GM21619 (cell line): Measurements from ENCODE around the gene SMAD9.
A peak's percentile ranks its signal among the peaks of the same experiment; 100 is the strongest.

Experiments
- ATAC-seq: cut with Tn5 transposase; IDR thresholded peaks from one replicate; pipeline ENCODE4 v1.9.1; 2021; ENCODE audit not compliant: unreplicated experiment

Gene SMAD9

DNA sequence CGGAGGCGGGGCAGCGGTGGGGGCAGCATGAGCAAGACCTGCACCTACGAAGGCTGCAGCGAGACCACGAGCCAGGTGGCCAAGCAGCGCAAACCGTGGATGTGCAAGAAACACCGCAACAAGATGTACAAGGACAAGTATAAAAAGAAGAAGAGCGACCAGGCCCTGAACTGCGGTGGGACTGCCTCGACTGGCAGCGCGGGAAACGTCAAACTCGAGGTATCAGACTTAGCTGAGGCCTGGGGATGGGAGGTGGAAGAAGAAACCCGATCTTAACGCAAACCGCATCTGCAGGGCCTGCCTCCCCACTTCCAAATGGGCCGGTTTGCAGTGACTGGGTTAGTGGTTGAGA is 100.3 kb downstream of the SMAD9 start:
- peak; percentile 6 for ATAC-seq

DNA sequence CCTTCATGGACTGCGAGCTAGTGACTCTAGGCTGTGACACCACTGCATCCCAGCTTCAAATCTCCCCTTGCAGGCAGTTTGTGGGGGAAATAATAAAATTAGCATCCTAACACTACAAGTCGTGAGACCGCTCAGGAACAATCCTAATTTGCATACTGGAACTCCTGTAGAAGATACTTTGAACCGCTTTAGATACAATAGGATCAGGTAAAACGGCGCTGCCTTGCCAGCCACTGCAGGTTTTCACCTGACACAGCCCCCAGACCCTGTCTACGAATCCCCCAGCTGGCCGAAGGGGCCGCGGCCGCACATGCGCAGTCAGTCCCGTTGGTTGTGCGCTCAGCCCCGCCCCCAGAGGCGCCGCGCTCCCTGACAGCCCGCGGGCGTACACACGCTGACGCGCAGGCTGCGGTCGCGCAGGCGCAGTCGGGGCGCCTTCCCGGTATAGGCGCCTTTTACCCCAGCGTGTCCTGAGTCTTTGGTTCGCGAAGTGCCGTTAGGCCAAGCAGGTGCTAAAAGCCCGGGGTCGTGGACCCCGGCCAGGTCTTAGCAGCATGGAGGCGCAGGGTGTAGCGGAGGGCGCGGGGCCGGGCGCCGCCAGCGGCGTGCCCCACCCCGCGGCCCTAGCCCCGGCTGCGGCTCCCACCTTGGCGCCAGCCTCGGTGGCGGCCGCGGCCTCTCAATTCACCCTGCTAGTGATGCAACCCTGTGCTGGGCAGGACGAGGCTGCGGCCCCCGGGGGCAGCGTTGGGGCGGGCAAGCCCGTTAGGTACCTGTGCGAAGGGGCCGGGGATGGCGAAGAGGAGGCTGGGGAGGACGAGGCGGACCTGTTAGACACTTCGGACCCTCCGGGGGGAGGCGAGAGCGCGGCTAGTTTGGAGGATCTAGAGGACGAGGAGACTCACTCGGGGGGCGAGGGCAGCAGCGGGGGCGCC is 101.0 kb downstream of the SMAD9 start, which contains the start of gene RFXAP:
RFXAP (plus strand) TSS at position 419 of the 935 bp plus-strand sequence; CDS start at position 555, 136 bp downstream.
- peak; percentile 87 for ATAC-seq

DNA sequence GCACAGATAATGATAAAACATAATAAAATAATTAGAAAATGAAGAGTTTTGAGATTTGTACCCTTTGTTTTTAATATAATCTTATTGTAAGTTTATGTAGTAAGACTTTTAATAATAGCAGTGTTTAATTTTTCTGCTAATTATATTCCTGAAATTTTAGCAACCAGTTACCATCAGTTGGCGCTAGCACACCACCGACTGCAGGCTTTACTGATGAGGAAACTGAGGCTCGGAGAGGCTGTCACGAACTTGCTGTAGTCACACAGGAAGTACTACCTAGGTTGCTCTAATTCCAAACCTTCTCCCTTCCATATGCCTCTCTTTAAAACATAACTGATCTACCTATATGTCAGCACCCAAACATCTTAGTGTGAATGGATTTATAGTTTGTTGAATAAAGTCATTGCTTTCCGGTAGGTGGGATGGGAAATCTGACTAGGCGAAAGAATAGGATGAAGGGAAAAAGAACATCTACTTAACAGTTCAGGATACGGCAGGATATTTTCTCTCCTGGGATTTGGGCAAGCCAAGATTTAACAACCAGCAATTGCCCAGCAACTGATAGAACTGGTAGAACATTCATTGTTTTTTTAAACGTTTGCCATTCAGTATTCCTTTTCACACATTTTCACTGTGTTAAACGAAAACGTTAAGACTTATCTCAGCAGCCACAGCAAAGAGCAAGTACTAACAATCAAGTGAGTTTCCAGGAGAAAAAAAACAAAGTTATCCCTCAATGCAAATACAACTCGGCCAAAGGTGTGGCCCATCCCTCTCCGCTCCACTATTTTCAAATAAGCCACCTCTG is 101.8 kb downstream of the SMAD9 start:
- ATAC-seq, result no peak

DNA sequence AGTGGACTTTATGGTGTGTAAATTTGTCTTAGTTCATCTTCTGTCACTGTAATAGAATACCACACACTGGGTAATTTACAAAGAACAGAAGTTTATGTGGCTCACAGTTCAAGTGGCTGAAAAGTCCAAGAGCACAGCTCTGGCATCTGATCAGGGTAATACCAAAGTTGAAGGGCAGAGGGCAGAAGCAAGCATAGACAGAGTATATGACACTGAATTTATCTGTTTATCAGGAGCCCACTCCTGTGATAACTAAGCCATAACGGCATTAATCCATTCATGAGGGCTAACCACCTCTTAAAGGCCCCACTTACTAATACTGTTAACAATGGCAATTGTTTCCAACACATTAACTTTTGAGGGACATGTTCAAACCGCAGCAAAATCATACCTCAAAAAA is 105.0 kb downstream of the SMAD9 start:
- no peak for ATAC-seq

DNA sequence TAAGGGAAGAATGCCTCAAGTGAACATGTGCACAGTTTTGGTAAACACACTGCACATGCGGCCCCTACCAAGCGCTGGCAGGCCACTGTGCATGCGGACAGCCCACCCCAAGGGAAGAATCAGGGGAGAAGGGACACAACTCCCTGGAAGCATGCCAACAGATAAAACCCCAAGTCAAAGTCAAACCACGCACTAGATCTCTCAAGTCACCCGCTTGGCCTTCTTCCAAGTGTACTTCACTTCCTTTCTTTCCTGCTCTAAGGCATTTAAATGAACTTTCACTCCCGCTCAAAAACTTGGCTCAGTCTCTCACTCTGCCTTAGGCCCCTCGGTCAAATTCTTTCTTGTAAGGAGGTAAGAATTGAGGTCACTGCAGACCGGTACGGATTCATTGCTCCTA is 105.6 kb downstream of the SMAD9 start:
- ATAC-seq, result no peak

DNA sequence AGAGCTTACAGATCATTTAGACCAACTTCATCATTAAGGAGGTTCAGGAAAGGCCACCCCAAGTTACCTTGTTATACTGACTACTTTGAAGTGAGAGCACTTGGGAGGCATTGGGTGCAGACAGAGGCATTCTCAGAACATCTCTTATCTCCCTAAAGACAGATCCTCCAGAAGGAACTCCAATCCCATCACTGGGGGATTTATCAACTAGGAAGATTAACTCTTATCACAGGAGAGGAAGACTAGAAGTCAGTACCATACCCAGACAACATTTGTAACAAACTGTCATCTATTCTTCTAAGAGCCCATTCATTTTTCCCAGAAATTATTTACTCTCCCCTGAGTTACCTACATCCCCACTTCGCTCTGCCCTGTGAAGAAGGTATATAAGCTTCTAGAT is 106.8 kb downstream of the SMAD9 start:
- no peak for ATAC-seq

DNA sequence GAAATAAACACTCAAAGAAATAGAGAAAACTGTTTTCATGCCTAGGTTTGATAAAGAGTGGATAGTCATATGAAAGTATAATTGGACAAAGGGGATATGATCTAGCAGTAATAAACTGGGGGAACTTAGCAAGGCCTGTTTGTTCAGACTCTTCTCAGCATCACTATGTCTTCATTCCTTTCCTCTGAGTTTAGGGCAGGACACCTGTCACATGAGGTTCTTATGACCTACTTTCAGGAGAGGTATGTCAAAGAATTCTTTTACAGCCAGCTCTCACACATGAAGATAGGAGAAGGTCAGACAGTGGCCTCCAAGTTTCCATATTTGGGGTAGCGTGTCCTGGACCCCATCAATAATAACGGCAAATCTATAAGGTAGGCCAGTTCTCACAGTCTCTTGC is 112.4 kb downstream of the SMAD9 start:
- no peak for ATAC-seq

DNA sequence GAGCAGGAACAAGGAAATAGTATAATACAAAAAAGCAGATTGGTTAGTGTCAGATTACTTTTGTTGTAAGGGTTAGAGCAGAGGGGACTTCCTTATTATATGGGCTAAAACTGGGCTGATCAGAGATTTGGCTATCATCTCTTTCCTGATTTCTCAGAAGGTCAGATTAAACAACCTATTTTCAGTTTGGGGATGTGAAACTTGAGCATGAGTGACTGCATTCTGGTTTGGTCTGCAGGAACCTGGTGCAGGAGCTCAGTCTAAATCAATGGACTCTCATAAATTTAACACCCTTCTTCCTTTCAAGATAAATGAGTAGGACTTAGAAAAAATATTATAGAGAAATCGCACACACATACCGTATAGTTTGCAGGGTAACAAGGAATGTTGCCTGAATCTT is 113.9 kb downstream of the SMAD9 start:
- ATAC-seq, result no peak

DNA sequence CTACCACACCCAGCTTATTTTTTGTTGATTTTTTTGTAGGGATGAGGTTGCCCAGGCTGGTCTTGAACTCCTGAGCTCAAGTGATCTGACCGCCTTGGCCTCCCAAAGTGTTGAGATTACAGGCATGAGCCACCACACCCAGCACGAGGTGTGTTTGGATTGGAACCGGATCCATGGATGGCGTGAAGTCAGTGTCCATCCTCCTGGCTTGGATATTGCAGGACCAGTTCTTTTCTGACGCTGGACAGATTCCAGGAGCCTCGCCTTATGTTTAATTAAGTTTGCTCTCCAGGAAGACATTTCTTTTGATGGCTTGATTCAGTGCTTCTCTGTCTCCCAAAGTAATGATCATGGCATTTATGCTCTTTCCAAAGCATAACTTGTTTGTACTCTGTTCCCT is 115.5 kb downstream of the SMAD9 start:
- no peak for ATAC-seq

DNA sequence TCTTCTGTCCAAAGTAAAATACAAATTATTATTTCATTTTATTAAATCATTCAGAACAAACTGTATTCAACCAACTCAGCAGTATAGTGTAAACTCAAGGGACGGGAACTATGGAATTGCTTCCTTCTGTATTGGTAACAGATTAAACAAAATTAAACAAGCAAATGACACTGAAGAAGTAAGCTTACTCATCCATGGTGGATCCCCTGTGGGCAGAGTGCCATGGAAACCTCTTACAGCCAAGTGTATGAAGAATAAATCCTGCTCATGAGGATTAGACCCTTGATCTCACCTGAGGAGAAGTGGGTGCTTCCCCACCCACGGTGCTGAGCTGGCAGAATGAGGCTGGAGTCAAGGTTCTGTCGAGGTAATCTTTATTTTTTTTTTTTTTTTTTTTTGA is 119.0 kb downstream of the SMAD9 start:
- ATAC-seq, result no peak

DNA sequence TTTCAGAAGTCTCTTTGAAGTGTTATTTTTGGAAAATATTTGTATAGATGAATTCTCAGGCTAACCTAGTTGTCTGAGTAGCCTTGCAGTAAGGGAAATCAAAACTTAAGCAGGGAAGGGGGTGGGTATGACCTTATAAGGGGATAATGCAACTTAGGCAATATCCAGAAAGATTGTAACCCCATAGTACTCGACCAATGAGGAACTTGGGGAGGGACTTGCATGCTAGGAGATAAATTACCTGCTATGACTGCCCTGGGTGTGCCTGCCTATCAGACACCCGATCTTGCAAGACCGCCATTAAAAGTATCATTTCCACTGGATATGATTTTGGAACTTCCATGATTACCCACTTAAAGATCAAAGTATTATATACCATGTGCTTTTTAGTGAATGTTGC is 124.0 kb downstream of the SMAD9 start:
- ATAC-seq, result no peak

DNA sequence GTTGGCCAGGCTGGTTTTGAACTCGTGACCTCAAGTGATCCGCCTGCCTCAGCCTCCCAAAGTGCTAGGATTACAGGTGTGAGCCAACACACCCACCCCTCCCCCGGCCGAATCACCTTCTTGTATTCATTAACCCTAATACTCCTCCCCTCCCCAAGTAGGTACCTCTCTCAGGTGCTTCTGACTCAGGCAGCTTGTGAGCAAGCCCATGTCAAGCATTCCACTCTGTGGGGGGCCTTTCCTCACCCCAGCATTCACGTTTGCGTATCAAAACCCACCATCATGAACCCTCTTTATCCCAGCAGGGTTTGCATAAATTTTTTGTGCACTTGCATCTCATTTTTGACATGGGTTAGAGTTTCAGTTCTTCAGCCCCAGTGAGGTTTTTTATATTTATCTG is 124.6 kb downstream of the SMAD9 start:
- ATAC-seq, result no peak
